CD14-positive monocyte (primary cell): ENCODE measurements around the gene LDLR. TPM values are rescaled to one million over a fixed set of nuclear protein-coding genes. Genes with fewer than 3 reads are reported as not detected.
A peak's percentile ranks its signal among the peaks of the same experiment; 100 is the strongest.

Experiments
- DNase-seq, 3 donors: peaks; one replicate each; pipeline ENCODE4 v3.0.0-alpha.2; 2011 to 2022
- H2AFZ ChIP-seq: 2 replicates; pipeline ENCODE4 v1.6.0; 2012; ENCODE audit warnings: mild to moderate bottlenecking, low read depth, low read length, inconsistent platforms; ENCODE audit not compliant: insufficient read depth, poor library complexity, severe bottlenecking
- H3K27ac ChIP-seq, 2 donors: 1 replicate in 1 of 2; 2 replicates in 1 of 2; pipeline ENCODE4 v1.5.1; 2012 to 2013; ENCODE audit warnings: low read length in 2 of 2, control low read depth in 1 of 2, inconsistent platforms in 1 of 2, low read depth in 1 of 2, mild to moderate bottlenecking in 1 of 2
- H3K27me3 ChIP-seq, 2 donors: one replicate each; pipeline versions ENCODE4 v1.6.0 to v1.6.1; 2011 to 2013; ENCODE audit warnings: low read length in 2 of 2; ENCODE audit not compliant: control insufficient read depth in 2 of 2, insufficient read depth in 2 of 2
- H3K36me3 ChIP-seq, 2 donors: replicated peaks in 1 of 2; 1 replicate in 1 of 2; 2 replicates in 1 of 2; pipeline versions ENCODE4 v1.5.1 to v1.6.1; 2012 to 2013; ENCODE audit warnings: low read length in 2 of 2, control low read depth in 1 of 2, inconsistent platforms in 1 of 2, mild to moderate bottlenecking in 1 of 2; ENCODE audit not compliant: insufficient read depth in 2 of 2, control insufficient read depth in 1 of 2
- H3K4me1 ChIP-seq, 2 donors: 1 replicate in 1 of 2; 2 replicates in 1 of 2; pipeline versions ENCODE4 v1.5.1 to v1.6.1; 2012 to 2013; ENCODE audit warnings: low read length in 2 of 2, control low read depth in 1 of 2, inconsistent platforms in 1 of 2, mild to moderate bottlenecking in 1 of 2, moderate library complexity in 1 of 2; ENCODE audit not compliant: insufficient read depth in 2 of 2, control insufficient read depth in 1 of 2
- H3K4me2 ChIP-seq: replicated peaks from 2 replicates; pipeline ENCODE3; 2012; ENCODE audit warnings: low read length, moderate library complexity, mild to moderate bottlenecking; ENCODE audit not compliant: poor library complexity, severe bottlenecking; ENCODE audit errors: extremely low read depth
- H3K4me3 ChIP-seq, 3 experiments: fragments of 200-600 bp in 1 of 3; sonication (generic) in 1 of 3; replicated peaks in 1 of 3; 1 replicate in 2 of 3; 2 replicates in 1 of 3; pipeline ENCODE4 v1.5.1; 2011 to 2013; ENCODE audit warnings: low read length in 3 of 3, mild to moderate bottlenecking in 3 of 3, control low read depth in 2 of 3, low read depth in 2 of 3, inconsistent platforms in 1 of 3, moderate library complexity in 1 of 3
- H3K79me2 ChIP-seq: 2 replicates; pipeline ENCODE4 v1.6.0; 2012; ENCODE audit warnings: mild to moderate bottlenecking, control low read depth, inconsistent platforms, low read length, moderate library complexity; ENCODE audit not compliant: insufficient read depth
- H3K9ac ChIP-seq: 2 replicates; pipeline ENCODE4 v1.6.0; 2017; ENCODE audit warnings: low read length, mild to moderate bottlenecking; ENCODE audit not compliant: insufficient read depth, poor library complexity, severe bottlenecking
- H3K9me3 ChIP-seq, 2 donors: replicated peaks in 1 of 2; 1 replicate in 1 of 2; 2 replicates in 1 of 2; pipeline versions ENCODE4 v1.5.1 to v1.6.1; 2012 to 2013; ENCODE audit warnings: low read length in 2 of 2, control low read depth in 1 of 2; ENCODE audit not compliant: control insufficient read depth in 1 of 2, insufficient read depth in 1 of 2
- H4K20me1 ChIP-seq: 2 replicates; pipeline ENCODE4 v1.6.0; 2012; ENCODE audit warnings: mild to moderate bottlenecking, low read length, control low read depth, moderate library complexity; ENCODE audit not compliant: insufficient read depth
- H3K27ac Mint-ChIP-seq, 7 donors: one replicate each; pipeline ENCODE4 v1.8.0; 2020; ENCODE audit warnings: mild to moderate bottlenecking in 7 of 7, mixed read lengths in 7 of 7, moderate library complexity in 6 of 7, inconsistent platforms in 2 of 7
- H3K27me3 Mint-ChIP-seq, 3 donors: one replicate each; pipeline ENCODE4 v1.8.0; 2021 to 2022; ENCODE audit warnings: low read depth in 3 of 3, mild to moderate bottlenecking in 3 of 3, mixed read lengths in 3 of 3, moderate library complexity in 3 of 3, inconsistent platforms in 1 of 3
- H3K36me3 Mint-ChIP-seq, 2 donors: one replicate each; pipeline ENCODE4 v1.8.0; 2020; ENCODE audit warnings: mixed read lengths in 2 of 2, inconsistent platforms in 1 of 2, mild to moderate bottlenecking in 1 of 2
- H3K4me1 Mint-ChIP-seq: one replicate; pipeline ENCODE4 v1.8.0; 2020; ENCODE audit warnings: mild to moderate bottlenecking, mixed read lengths
- H3K4me3 Mint-ChIP-seq, 2 donors: one replicate each; pipeline ENCODE4 v1.8.0; 2020; ENCODE audit warnings: mild to moderate bottlenecking in 2 of 2, mixed read lengths in 2 of 2, moderate library complexity in 1 of 2
- H3K9me3 Mint-ChIP-seq, 7 donors: one replicate each; pipeline ENCODE4 v1.8.0; 2020 to 2022; ENCODE audit warnings: mixed read lengths in 7 of 7, mild to moderate bottlenecking in 6 of 7, moderate library complexity in 6 of 7, inconsistent platforms in 2 of 7
- WGBS: methylation state at CpG from one replicate; pipeline ENCODE4 v1.1.5; 2013; ENCODE audit warnings: missing lambda C conversion rate; ENCODE audit not compliant: insufficient coverage; 5-methylcytosine and 5-hydroxymethylcytosine counted together
- intact Hi-C, 2 donors: fragments of 100-400 bp; cut with micrococcal nuclease; formaldehyde crosslinking; loops; one replicate each; pipeline versions ENCODE4 v1.15.0 to v1.15.1; 2023
- polyA plus RNA-seq, 3 donors: library from polyadenylated mRNA; depleted of rRNA in 1 of 3; unstranded in 2 of 3; stranded (reverse) in 1 of 3; fragments of 300-500 nt in 2 of 3; fragments of >200 nt in 1 of 3; fragmentation: Illumina TruSeq in 2 of 3; gene quantifications; 1 replicate in 2 of 3; 2 replicates in 1 of 3; pipeline ENCODE4 v1.2.3, GENCODE V29; 2012 to 2021
- TF ChIP-seq, protein P1 (sequence below): fragments of 200-600 bp; IDR thresholded peaks from one replicate; pipeline ENCODE4 v1.8.0; 2022; ENCODE audit warnings: antibody characterized with exemption, mild to moderate bottlenecking

Gene LDLR
- polyA plus RNA-seq, 3 donors = 14.3 to 21.2 (median 19.8) TPM

- Histone ChIP-seq H3K4me3 (no peak overlapping the region), H3K4me2 (no peak overlapping the region), H3K27ac (no peak overlapping the region), H3K36me3 (no peaks in the 10 kb centered on the region), H4K20me1 (no peaks in the 10 kb centered on the region), H3K79me2 (no peaks in the 10 kb centered on the region), H3K27me3 (no peaks in the 10 kb centered on the region), H2AFZ (no peak overlapping the region), H3K9ac (no peak overlapping the region), H3K4me1 (no peaks in the 10 kb centered on the region), H3K9me3 (no peaks in the 10 kb centered on the region)
- peaks cover 0 to 11% (median 0%) of the 10 kb centered on the region in 7 donors for H3K9me3 Mint-ChIP-seq
- no peaks in the 10 kb centered on the region for H3K4me1 Mint-ChIP-seq
- WGBS = 92% methylated on average over 8 of the region's 13 CpGs
- intact Hi-C loops = no loop called here
- peaks cover 0 to 7% of the 10 kb centered on the region in 2 donors for H3K36me3 Mint-ChIP-seq
- TF ChIP-seq, protein P1, sequence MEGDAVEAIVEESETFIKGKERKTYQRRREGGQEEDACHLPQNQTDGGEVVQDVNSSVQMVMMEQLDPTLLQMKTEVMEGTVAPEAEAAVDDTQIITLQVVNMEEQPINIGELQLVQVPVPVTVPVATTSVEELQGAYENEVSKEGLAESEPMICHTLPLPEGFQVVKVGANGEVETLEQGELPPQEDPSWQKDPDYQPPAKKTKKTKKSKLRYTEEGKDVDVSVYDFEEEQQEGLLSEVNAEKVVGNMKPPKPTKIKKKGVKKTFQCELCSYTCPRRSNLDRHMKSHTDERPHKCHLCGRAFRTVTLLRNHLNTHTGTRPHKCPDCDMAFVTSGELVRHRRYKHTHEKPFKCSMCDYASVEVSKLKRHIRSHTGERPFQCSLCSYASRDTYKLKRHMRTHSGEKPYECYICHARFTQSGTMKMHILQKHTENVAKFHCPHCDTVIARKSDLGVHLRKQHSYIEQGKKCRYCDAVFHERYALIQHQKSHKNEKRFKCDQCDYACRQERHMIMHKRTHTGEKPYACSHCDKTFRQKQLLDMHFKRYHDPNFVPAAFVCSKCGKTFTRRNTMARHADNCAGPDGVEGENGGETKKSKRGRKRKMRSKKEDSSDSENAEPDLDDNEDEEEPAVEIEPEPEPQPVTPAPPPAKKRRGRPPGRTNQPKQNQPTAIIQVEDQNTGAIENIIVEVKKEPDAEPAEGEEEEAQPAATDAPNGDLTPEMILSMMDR = no peak
- DNase-seq = no peak
- no peak overlapping the region for H3K27ac Mint-ChIP-seq
- H3K4me3 Mint-ChIP-seq = no peak overlapping the region
- peaks cover 3 to 4% (median 3%) of the 10 kb centered on the region in 3 donors for H3K27me3 Mint-ChIP-seq
Observed at GRCh38 chr19:11165486-11166030, 76.3 kb downstream of the LDLR start.

DNA sequence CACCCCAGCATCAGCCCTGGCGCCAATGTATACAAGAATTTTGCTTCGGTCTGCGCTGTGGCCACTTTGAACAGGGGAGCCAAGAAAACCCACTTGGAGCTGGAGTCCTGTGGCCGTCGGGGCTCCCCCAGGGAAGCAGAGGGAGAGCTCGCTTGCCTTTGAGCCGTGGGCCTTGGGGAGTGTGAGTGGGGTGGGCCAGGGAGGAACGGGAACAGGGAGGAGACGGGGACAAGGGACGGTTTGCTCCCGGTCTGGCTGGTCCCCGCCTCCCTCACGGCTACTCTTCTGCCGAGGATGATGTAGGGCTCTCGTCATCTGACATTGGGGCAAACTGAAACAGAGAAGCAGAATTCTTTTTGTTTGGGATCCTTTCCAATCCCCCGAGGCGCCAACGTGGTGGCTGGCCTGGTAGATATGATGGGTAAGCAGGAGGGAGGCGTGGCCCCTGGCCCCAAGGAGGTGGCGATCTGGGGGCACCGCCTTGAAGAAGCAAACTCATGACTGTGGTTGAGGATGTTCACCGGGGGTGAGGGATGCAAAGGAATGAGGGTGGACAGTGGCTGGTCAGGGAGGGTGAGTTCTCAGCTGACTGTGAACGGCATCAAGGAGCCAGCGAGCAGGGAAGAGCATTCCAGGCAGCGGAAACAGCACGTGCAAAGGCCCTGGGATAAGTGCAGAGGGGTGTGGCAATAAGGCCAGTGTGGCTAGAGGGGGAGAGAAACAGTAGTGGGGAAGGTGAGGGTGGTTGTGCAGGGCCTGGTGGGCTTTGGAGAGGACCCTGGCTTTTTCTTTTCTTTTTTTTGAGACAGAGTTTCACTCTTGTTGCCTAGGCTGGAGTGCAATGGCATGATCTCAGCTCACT lies 77.2 kb downstream of the LDLR start:
- 93% methylated on average over 23 of the region's 26 CpGs for WGBS
- H3K36me3 Mint-ChIP-seq = peaks cover 0 to 7% of the 10 kb centered on the region in 2 donors
- no peak overlapping the region for H3K4me3 Mint-ChIP-seq

More for the DNA sequence above, 77.2 kb downstream of the LDLR start:
- no peak for DNase-seq
- intact Hi-C loops = no loop called here
- TF ChIP-seq, protein P1 = no peak
- Histone ChIP-seq H3K9ac (no peak overlapping the region), H3K9me3 (no peaks in the 10 kb centered on the region), H3K79me2 (no peaks in the 10 kb centered on the region), H2AFZ (no peak overlapping the region), H3K4me1 (no peaks in the 10 kb centered on the region), H3K27me3 (no peaks in the 10 kb centered on the region), H4K20me1 (no peaks in the 10 kb centered on the region), H3K4me2 (no peak overlapping the region), H3K36me3 (no peaks in the 10 kb centered on the region), H3K4me3 (no peak overlapping the region), H3K27ac (no peak overlapping the region)
- no peaks in the 10 kb centered on the region for H3K4me1 Mint-ChIP-seq
- peaks cover 0 to 4% (median 0%) of the 10 kb centered on the region in 7 donors for H3K9me3 Mint-ChIP-seq
- peaks cover 0 to 4% (median 3%) of the 10 kb centered on the region in 3 donors for H3K27me3 Mint-ChIP-seq
- peak overlapping the region in 1 of 7 donors; percentile 47 for H3K27ac Mint-ChIP-seq
